Vagina (tissue), 2 donors: ENCODE results near the gene ZNF438. TPM values are rescaled to one million over a fixed set of nuclear protein-coding genes. Genes with fewer than 3 reads are reported as not detected.

Experiments
- DNase-seq, 2 donors: peaks; one replicate each; pipeline ENCODE4 v3.0.0-alpha.2; 2017; ENCODE audit errors: extremely low spot score in 2 of 2
- H3K27ac ChIP-seq: fragments of 200-600 bp; sonication (generic); one replicate; pipeline ENCODE4 v1.5.1; 2019
- H3K27me3 ChIP-seq: fragments of 200-600 bp; sonication (generic); one replicate; pipeline ENCODE4 v1.5.1; 2019
- H3K36me3 ChIP-seq, 2 donors: fragments of 200-600 bp; sonication (generic); one replicate each; pipeline ENCODE4 v1.5.1; 2017 to 2019
- H3K4me1 ChIP-seq: fragments of 200-600 bp; sonication (generic); one replicate; pipeline ENCODE4 v1.5.1; 2019
- H3K4me3 ChIP-seq, 2 donors: fragments of 200-600 bp; sonication (generic); 1 replicate in 1 of 2; 2 replicates in 1 of 2; pipeline ENCODE4 v1.5.1; 2016 to 2019
- H3K9me3 ChIP-seq: fragments of 200-600 bp; sonication (generic); one replicate; pipeline ENCODE4 v1.5.1; 2019
- CTCF ChIP-seq, 3 experiments: fragments of 450-650 bp in 2 of 3; fragments of 200-600 bp in 1 of 3; sonication (generic) in 1 of 3; IDR thresholded peaks; one replicate each; pipeline ENCODE4 v1.5.1; 2017 to 2019; ENCODE audit warnings: antibody characterized with exemption in 3 of 3, mild to moderate bottlenecking in 2 of 3, moderate library complexity in 2 of 3
- POLR2A ChIP-seq, 2 donors: fragments of 450-650 bp; IDR thresholded peaks; one replicate each; pipeline ENCODE4 v1.6.1; 2017; ENCODE audit warnings: antibody characterized with exemption in 2 of 2, mild to moderate bottlenecking in 2 of 2, moderate library complexity in 2 of 2
- POLR2AphosphoS5 ChIP-seq, 2 donors: sonication (generic); formaldehyde crosslinking; IDR thresholded peaks; one replicate each; pipeline ENCODE4 v1.9.0; 2017; ENCODE audit warnings: antibody characterized with exemption in 2 of 2, mild to moderate bottlenecking in 2 of 2, low read depth in 1 of 2; ENCODE audit not compliant: insufficient read depth in 1 of 2
- intact Hi-C: fragments of 100-400 bp; cut with DNase I; formaldehyde crosslinking; loops from one replicate; pipeline ENCODE4 v1.15.1; 2023
- total RNA-seq: library from RNA; depleted of rRNA; stranded (reverse); fragments of >200 nt; gene quantifications from one replicate; pipeline ENCODE4 v1.2.3, GENCODE V29; 2016

Gene ZNF438
- total RNA-seq, 1 donor from 2014 or later, result 11.8 TPM

DNA sequence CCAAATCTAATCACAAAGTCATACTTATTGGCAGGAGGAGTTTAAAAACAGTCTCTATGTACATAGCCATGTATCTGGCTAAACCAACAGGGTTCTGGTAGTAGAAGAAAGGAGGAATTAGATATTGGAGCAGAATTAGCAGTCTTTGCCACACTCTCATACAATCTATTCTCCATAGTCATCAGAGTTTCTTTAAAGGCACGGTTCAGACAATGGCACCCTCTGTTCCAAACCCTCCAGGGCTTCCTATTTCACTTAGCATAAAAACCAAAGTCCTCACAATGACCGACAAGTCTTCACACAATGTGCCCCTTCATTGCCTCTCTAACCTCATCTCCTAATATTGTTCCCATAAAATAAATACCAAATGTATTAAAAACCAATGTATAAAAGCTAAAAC is 12.7 kb downstream of the ZNF438 start:
- DNase-seq, result no peak
- Histone ChIP-seq H3K4me1 (peaks cover 6% of the 10 kb centered on the region), H3K36me3 (no peaks in the 10 kb centered on the region), H3K27me3 (no peaks in the 10 kb centered on the region), H3K27ac (no peak overlapping the region), H3K4me3 (no peak overlapping the region), H3K9me3 (no peaks in the 10 kb centered on the region)
- no peak for TF ChIP-seq POLR2A (IDR thresholded peaks at IDR 0.05)
- TF ChIP-seq POLR2AphosphoS5 (IDR thresholded peaks at IDR 0.05; ENCODE audit: insufficient read depth in 1 of 2, low read depth in 1 of 2), result no peak
- intact Hi-C loops, result no loop called here

- Histone ChIP-seq H3K4me1 (peaks cover 6% of the 10 kb centered on the region), H3K27me3 (no peaks in the 10 kb centered on the region), H3K9me3 (no peaks in the 10 kb centered on the region), H3K27ac (no peak overlapping the region), H3K4me3 (no peak overlapping the region), H3K36me3 (no peaks in the 10 kb centered on the region)
- TF ChIP-seq POLR2AphosphoS5 (IDR thresholded peaks at IDR 0.05; ENCODE audit: insufficient read depth in 1 of 2, low read depth in 1 of 2), result no peak
- TF ChIP-seq POLR2A (IDR thresholded peaks at IDR 0.05), result no peak
- no peak for TF ChIP-seq CTCF (IDR thresholded peaks at IDR 0.05)
- intact Hi-C loops, result no loop called here
- no peak for DNase-seq
These were observed 13.3 kb downstream of the ZNF438 start for GRCh38 chr10:31018356-31018750.

- no peaks in the 10 kb centered on the region for H3K36me3 ChIP-seq
- no peak for DNase-seq
- H3K27ac ChIP-seq, result no peak overlapping the region
- H3K9me3 ChIP-seq, result no peaks in the 10 kb centered on the region
- H3K4me3 ChIP-seq, result no peak overlapping the region
- no peaks in the 10 kb centered on the region for H3K27me3 ChIP-seq
- TF ChIP-seq POLR2A (IDR thresholded peaks at IDR 0.05) (no peak), POLR2AphosphoS5 (IDR thresholded peaks at IDR 0.05; ENCODE audit: insufficient read depth in 1 of 2, low read depth in 1 of 2) (no peak), CTCF (IDR thresholded peaks at IDR 0.05) (no peak)
- intact Hi-C loops, result no loop called here
- H3K4me1 ChIP-seq, result peaks cover 6% of the 10 kb centered on the region
These were observed 13.9 kb downstream of the ZNF438 start for GRCh38 chr10:31017534-31018355.

- TF ChIP-seq POLR2A (IDR thresholded peaks at IDR 0.05) (no peak), CTCF (IDR thresholded peaks at IDR 0.05) (no peak), POLR2AphosphoS5 (IDR thresholded peaks at IDR 0.05; ENCODE audit: insufficient read depth in 1 of 2, low read depth in 1 of 2) (no peak)
- H3K4me1 ChIP-seq, result peaks cover 18% of the 10 kb centered on the region
- intact Hi-C loops, result no loop called here
- DNase-seq, result no peak
- no peak overlapping the region for H3K4me3 ChIP-seq
- no peaks in the 10 kb centered on the region for H3K27me3 ChIP-seq
- no peaks in the 10 kb centered on the region for H3K9me3 ChIP-seq
- H3K27ac ChIP-seq, result no peak overlapping the region
- H3K36me3 ChIP-seq, result no peaks in the 10 kb centered on the region
These were observed 17.3 kb downstream of the ZNF438 start for GRCh38 chr10:31014161-31014875.

GRCh38 chr10:31013331-31013730 is 18.3 kb downstream of the ZNF438 start:
- intact Hi-C loops, result no loop called here

More at GRCh38 chr10:31013331-31013730, 18.3 kb downstream of the ZNF438 start:
- H3K27me3 ChIP-seq, result no peaks in the 10 kb centered on the region
- peaks cover 15% of the 10 kb centered on the region for H3K4me1 ChIP-seq
- TF ChIP-seq CTCF (IDR thresholded peaks at IDR 0.05), result no peak
- no peak for TF ChIP-seq POLR2AphosphoS5 (IDR thresholded peaks at IDR 0.05; ENCODE audit: insufficient read depth in 1 of 2, low read depth in 1 of 2)
- no peak for TF ChIP-seq POLR2A (IDR thresholded peaks at IDR 0.05)
- H3K36me3 ChIP-seq, result no peaks in the 10 kb centered on the region
- DNase-seq, result no peak
- no peak overlapping the region for H3K27ac ChIP-seq
- no peak overlapping the region for H3K4me3 ChIP-seq
- H3K9me3 ChIP-seq, result no peaks in the 10 kb centered on the region
